ENCODE data around the gene CD19. TPM values are rescaled to one million over a fixed set of nuclear protein-coding genes. Genes with fewer than 3 reads are reported as not detected.

CD19 gene
- total RNA-seq, 2 donors from 2014 or later: 0.46 to 0.51 TPM

- no peaks in the 10 kb centered on the region for H3K9me3 ChIP-seq
- no peaks in the 10 kb centered on the region for H3K4me1 ChIP-seq (replicated peaks)
- no peak for TF ChIP-seq POLR2AphosphoS5 (IDR thresholded peaks at IDR 0.05)
- TF ChIP-seq POLR2A (IDR thresholded peaks at IDR 0.05): no peak
- no peak for TF ChIP-seq CTCF (IDR thresholded peaks at IDR 0.05)
- H3K27me3 ChIP-seq (replicated peaks; ENCODE audit: insufficient read depth): no peaks in the 10 kb centered on the region
- DNase-seq (ENCODE audit: low spot score): no peak
- H3K36me3 ChIP-seq: no peaks in the 10 kb centered on the region
- WGBS: 71% methylated on average over 11 of the region's 11 CpGs
- H3K27ac ChIP-seq: no peak overlapping the region
- intact Hi-C loops (cut with DNase I): no loop called here
- no peak overlapping the region for H3K4me3 ChIP-seq
Measured at GRCh38 chr16:28902909-28903308, 28.9 kb upstream of the CD19 start.

GRCh38 chr16:28903344-28904042 lies 28.3 kb upstream of the CD19 start:
- Histone ChIP-seq H3K36me3 (peaks cover 0 to 4% of the 10 kb centered on the region in 2 donors), H3K4me3 (no peak overlapping the region), H3K27ac (no peak overlapping the region), H3K4me1 (replicated peaks) (no peaks in the 10 kb centered on the region), H3K9me3 (no peaks in the 10 kb centered on the region), H3K27me3 (replicated peaks; ENCODE audit: insufficient read depth) (no peaks in the 10 kb centered on the region)
- DNase-seq (ENCODE audit: low spot score): no peak
- intact Hi-C loops (cut with DNase I): no loop called here
- WGBS: 80% methylated on average over 29 of the region's 29 CpGs
- TF ChIP-seq POLR2A (IDR thresholded peaks at IDR 0.05): no peak
- TF ChIP-seq POLR2AphosphoS5 (IDR thresholded peaks at IDR 0.05): no peak

GRCh38 chr16:28904363-28904762 lies 27.4 kb upstream of the CD19 start:
- intact Hi-C loops (cut with DNase I): no loop called here
- peaks cover 0 to 6% of the 10 kb centered on the region in 2 donors for H3K36me3 ChIP-seq
- 51% methylated on average over 14 of the region's 14 CpGs for WGBS
- no peak for DNase-seq (ENCODE audit: low spot score)
- H3K9me3 ChIP-seq: no peaks in the 10 kb centered on the region
- TF ChIP-seq POLR2AphosphoS5 (IDR thresholded peaks at IDR 0.05) (no peak), CTCF (IDR thresholded peaks at IDR 0.05) (no peak), POLR2A (IDR thresholded peaks at IDR 0.05) (no peak)
- no peak overlapping the region for H3K27ac ChIP-seq
- no peaks in the 10 kb centered on the region for H3K27me3 ChIP-seq (replicated peaks; ENCODE audit: insufficient read depth)
- no peaks in the 10 kb centered on the region for H3K4me1 ChIP-seq (replicated peaks)
- H3K4me3 ChIP-seq: no peak overlapping the region

GRCh38 chr16:28904828-28905227 lies 26.9 kb upstream of the CD19 start:
- Histone ChIP-seq H3K36me3 (peaks cover 0 to 6% of the 10 kb centered on the region in 2 donors), H3K4me3 (no peak overlapping the region), H3K9me3 (no peaks in the 10 kb centered on the region), H3K27ac (no peak overlapping the region), H3K27me3 (replicated peaks; ENCODE audit: insufficient read depth) (no peaks in the 10 kb centered on the region), H3K4me1 (replicated peaks) (no peaks in the 10 kb centered on the region)
- no peak for TF ChIP-seq CTCF (IDR thresholded peaks at IDR 0.05)
- TF ChIP-seq POLR2A (IDR thresholded peaks at IDR 0.05): no peak
- TF ChIP-seq POLR2AphosphoS5 (IDR thresholded peaks at IDR 0.05): no peak
- 93% methylated on average over 15 of the region's 16 CpGs for WGBS
- intact Hi-C loops (cut with DNase I): no loop called here
- DNase-seq (ENCODE audit: low spot score): no peak

GRCh38 chr16:28905229-28905754 lies 26.5 kb upstream of the CD19 start:
- Histone ChIP-seq H3K27ac (no peak overlapping the region), H3K4me3 (no peak overlapping the region), H3K36me3 (peaks cover 0 to 6% of the 10 kb centered on the region in 2 donors), H3K9me3 (no peaks in the 10 kb centered on the region), H3K4me1 (replicated peaks) (no peaks in the 10 kb centered on the region), H3K27me3 (replicated peaks; ENCODE audit: insufficient read depth) (no peaks in the 10 kb centered on the region)
- intact Hi-C loops (cut with DNase I): no loop called here
- WGBS: 83% methylated on average over 9 of the region's 9 CpGs
- TF ChIP-seq POLR2A (IDR thresholded peaks at IDR 0.05): no peak
- TF ChIP-seq CTCF (IDR thresholded peaks at IDR 0.05): no peak
- TF ChIP-seq POLR2AphosphoS5 (IDR thresholded peaks at IDR 0.05): no peak
- no peak for DNase-seq (ENCODE audit: low spot score)
